MCF 10A (cell line): ENCODE measurements around the gene BCL7B. TPM values are rescaled to one million over a fixed set of nuclear protein-coding genes. Genes with fewer than 3 reads are reported as not detected.

ENCODE experiments used
- BruUV-seq: library from RNA; stranded (reverse); fragments of 400-500 nt; replicated peaks from 2 replicates; lab custom pipeline; 2021; lab: Mats Ljungman, UMichigan
- CTCF ChIA-PET: fragments of 300-600 bp; sonication (Branson Sonifier 250); formaldehyde crosslinking; extraction: SDS; loops from one replicate; lab custom pipeline; 2021; ENCODE audit warnings: antibody characterized with exemption, inconsistent platforms; lab: Yijun Ruan, JAX
- POLR2A ChIA-PET: fragments of 300-600, 350-650 bp; sonication (Branson Sonifier 250); formaldehyde crosslinking; extraction: SDS; loops from one replicate; lab custom pipeline; 2020; ENCODE audit warnings: antibody characterized with exemption, inconsistent platforms; lab: Yijun Ruan, JAX
- DNase-seq: peaks from one replicate; pipeline ENCODE4 v3.0.0-alpha.2; 2018; ENCODE audit not compliant: unreplicated experiment
- H3K27ac Mint-ChIP-seq: one replicate; pipeline ENCODE4 v1.8.0; 2022; ENCODE audit warnings: mild to moderate bottlenecking, low read depth, mixed read lengths; ENCODE audit not compliant: unreplicated experiment
- H3K27me3 Mint-ChIP-seq: one replicate; pipeline ENCODE4 v1.8.0; 2022; ENCODE audit warnings: mixed read lengths; ENCODE audit not compliant: insufficient read depth, unreplicated experiment
- H3K36me3 Mint-ChIP-seq: one replicate; pipeline ENCODE4 v1.8.0; 2022; ENCODE audit warnings: mild to moderate bottlenecking, moderate library complexity, mixed read lengths; ENCODE audit not compliant: insufficient read depth, unreplicated experiment
- H3K4me1 Mint-ChIP-seq: one replicate; pipeline ENCODE4 v1.8.0; 2022; ENCODE audit warnings: mixed read lengths; ENCODE audit not compliant: insufficient read depth, unreplicated experiment
- H3K4me3 Mint-ChIP-seq: one replicate; pipeline ENCODE4 v1.8.0; 2022; ENCODE audit warnings: mild to moderate bottlenecking, moderate library complexity, mixed read lengths; ENCODE audit not compliant: unreplicated experiment
- H3K9me3 Mint-ChIP-seq: one replicate; pipeline ENCODE4 v1.8.0; 2022; ENCODE audit warnings: mixed read lengths; ENCODE audit not compliant: unreplicated experiment
- CTCF ChIP-seq: fragments of 200-600 bp; IDR thresholded peaks from one replicate; pipeline ENCODE4 v1.8.0; 2022; ENCODE audit warnings: antibody characterized with exemption, mild to moderate bottlenecking; ENCODE audit not compliant: unreplicated experiment
- intact Hi-C: fragments of 100-400 bp; cut with micrococcal nuclease; formaldehyde crosslinking; loops from 2 replicates; pipeline ENCODE4 v1.14.1; 2022
- total RNA-seq: library from RNA; stranded (reverse); gene quantifications from 2 replicates; pipeline ENCODE4 v1.2.3, GENCODE V29; 2022

Gene BCL7B
- total RNA-seq, 1 experiment from 2014 or later: 73.3 TPM

- no peak for TF ChIP-seq CTCF
These were observed 15.3 kb upstream of the BCL7B start for GRCh38 chr7:73572767-73573186.

GRCh38 chr7:73570977-73571376, 13.5 kb upstream of the BCL7B start:
- DNase-seq: no peak
- BruUV-seq: no TSS peak
- Mint-ChIP-seq H3K9me3 (no peaks in the 10 kb centered on the region), H3K27me3 (no peaks in the 10 kb centered on the region), H3K4me1 (peaks cover 8% of the 10 kb centered on the region), H3K27ac (no peak overlapping the region), H3K4me3 (no peak overlapping the region), H3K36me3 (peaks cover 70% of the 10 kb centered on the region)
- intact Hi-C loops: no loop called here
- POLR2A ChIA-PET: interaction anchor here (0.7 kb wide), 1 partner anchor 11 kb away, joined by 3 read pairs; no protein-coding TSS in a partner anchor
- no peak for TF ChIP-seq CTCF
- CTCF ChIA-PET: no interaction called here

More at GRCh38 chr7:73572767-73573186, 15.3 kb upstream of the BCL7B start:
- no TSS peak for BruUV-seq
- no peak overlapping the region for H3K4me3 Mint-ChIP-seq
- no peak for DNase-seq
- no peaks in the 10 kb centered on the region for H3K27me3 Mint-ChIP-seq
- H3K4me1 Mint-ChIP-seq: peaks cover 7% of the 10 kb centered on the region
- ChIA-PET POLR2A (interaction anchor here (0.9 kb wide), 1 partner anchor 16 kb away, joined by 3 read pairs; no protein-coding TSS in a partner anchor), CTCF (interaction anchor here (0.6 kb wide), 1 partner anchor 219 kb away, joined by 3 read pairs; no protein-coding TSS in a partner anchor)
- H3K27ac Mint-ChIP-seq: no peak overlapping the region
- peaks cover 83% of the 10 kb centered on the region for H3K36me3 Mint-ChIP-seq
- intact Hi-C loops: no loop called here
- H3K9me3 Mint-ChIP-seq: no peaks in the 10 kb centered on the region

- no TSS peak for BruUV-seq
- no peak overlapping the region for H3K4me3 Mint-ChIP-seq
- no peaks in the 10 kb centered on the region for H3K9me3 Mint-ChIP-seq
- intact Hi-C loops: no loop called here
- CTCF ChIA-PET: no interaction called here
- peaks cover 67% of the 10 kb centered on the region for H3K36me3 Mint-ChIP-seq
- no peak for TF ChIP-seq CTCF
- H3K27ac Mint-ChIP-seq: no peak overlapping the region
- H3K4me1 Mint-ChIP-seq: peaks cover 8% of the 10 kb centered on the region
- H3K27me3 Mint-ChIP-seq: no peaks in the 10 kb centered on the region
- POLR2A ChIA-PET: interaction anchor here (0.7 to 3.1 kb wide), 2 partner anchors 11 to 14 kb away, joined by 3 to 11 read pairs; partner anchors contain the start of gene BCL7B
- DNase-seq: no peak
These were observed 13.0 kb upstream of the BCL7B start for GRCh38 chr7:73570521-73570920.

GRCh38 chr7:73569042-73569608, 11.6 kb upstream of the BCL7B start:
- peaks cover 55% of the 10 kb centered on the region for H3K36me3 Mint-ChIP-seq
- H3K27ac Mint-ChIP-seq: no peak overlapping the region
- no peaks in the 10 kb centered on the region for H3K27me3 Mint-ChIP-seq
- BruUV-seq: no TSS peak
- ChIA-PET CTCF (no interaction called here), POLR2A (interaction anchor here (3.1 kb wide), 1 partner anchor 13 kb away, joined by 11 read pairs; the partner anchor contains the start of gene BCL7B)
- intact Hi-C loops: no loop called here
- DNase-seq: no peak
- H3K4me3 Mint-ChIP-seq: no peak overlapping the region
- H3K9me3 Mint-ChIP-seq: no peaks in the 10 kb centered on the region
- no peak for TF ChIP-seq CTCF
- peaks cover 8% of the 10 kb centered on the region for H3K4me1 Mint-ChIP-seq
